ENCODE measurements around the gene APBA2.

The APBA2 gene

GRCh38 chr15:28978011-28978378 lies 92.2 kb downstream of the APBA2 start:
- no peak for TF ChIP-seq CTCF (IDR thresholded peaks at IDR 0.05; ENCODE audit: low read depth, low read length)
- H3K4me3 ChIP-seq (ENCODE audit: low read depth, low read length) = no peak overlapping the region
- peaks cover 5% of the 10 kb centered on the region; the same call in 1 of the 2 replicates for H3K4me1 ChIP-seq
- DNase-seq = no peak
- H3K36me3 ChIP-seq = no peaks in the 10 kb centered on the region
- H3K27me3 ChIP-seq = no peaks in the 10 kb centered on the region
- no peaks in the 10 kb centered on the region for H3K9me3 ChIP-seq

- H3K36me3 ChIP-seq = no peaks in the 10 kb centered on the region
- peaks cover 5% of the 10 kb centered on the region; the same call in 1 of the 2 replicates for H3K4me1 ChIP-seq
- no peak overlapping the region for H3K4me3 ChIP-seq (ENCODE audit: low read depth, low read length)
- DNase-seq = no peak
- H3K27me3 ChIP-seq = no peaks in the 10 kb centered on the region
- H3K9me3 ChIP-seq = no peaks in the 10 kb centered on the region
- TF ChIP-seq CTCF (IDR thresholded peaks at IDR 0.05; ENCODE audit: low read depth, low read length) = no peak
Observed at GRCh38 chr15:28978661-28979060, 92.9 kb downstream of the APBA2 start.

GRCh38 chr15:28979208-28979841 lies 93.6 kb downstream of the APBA2 start:
- Histone ChIP-seq H3K4me1 (peaks cover 5% of the 10 kb centered on the region; the same call in 1 of the 2 replicates), H3K9me3 (no peaks in the 10 kb centered on the region), H3K4me3 (ENCODE audit: low read depth, low read length) (no peak overlapping the region), H3K27me3 (no peaks in the 10 kb centered on the region), H3K36me3 (no peaks in the 10 kb centered on the region)
- no peak for TF ChIP-seq CTCF (IDR thresholded peaks at IDR 0.05; ENCODE audit: low read depth, low read length)
- DNase-seq = no peak

GRCh38 chr15:28980709-28981350 lies 95.1 kb downstream of the APBA2 start:
- no peaks in the 10 kb centered on the region for H3K27me3 ChIP-seq
- H3K9me3 ChIP-seq = no peaks in the 10 kb centered on the region
- DNase-seq = no peak
- H3K4me3 ChIP-seq (ENCODE audit: low read depth, low read length) = no peak overlapping the region
- H3K4me1 ChIP-seq = peaks cover 9% of the 10 kb centered on the region; the same call in 1 of the 2 replicates
- H3K36me3 ChIP-seq = no peaks in the 10 kb centered on the region
- TF ChIP-seq CTCF (IDR thresholded peaks at IDR 0.05; ENCODE audit: low read depth, low read length) = no peak

- Histone ChIP-seq H3K36me3 (no peaks in the 10 kb centered on the region), H3K4me1 (peaks cover 9% of the 10 kb centered on the region; the same call in 1 of the 2 replicates), H3K9me3 (no peaks in the 10 kb centered on the region), H3K4me3 (ENCODE audit: low read depth, low read length) (no peak overlapping the region), H3K27me3 (no peaks in the 10 kb centered on the region)
- DNase-seq = no peak
- no peak for TF ChIP-seq CTCF (IDR thresholded peaks at IDR 0.05; ENCODE audit: low read depth, low read length)
Observed at GRCh38 chr15:28981351-28981720, 95.6 kb downstream of the APBA2 start.

- no peak for TF ChIP-seq CTCF (IDR thresholded peaks at IDR 0.05; ENCODE audit: low read depth, low read length)
- DNase-seq = no peak
- Histone ChIP-seq H3K27me3 (no peaks in the 10 kb centered on the region), H3K4me3 (ENCODE audit: low read depth, low read length) (no peak overlapping the region), H3K4me1 (peaks cover 8% of the 10 kb centered on the region; the same call in 1 of the 2 replicates), H3K9me3 (no peaks in the 10 kb centered on the region), H3K36me3 (no peaks in the 10 kb centered on the region)
Observed at GRCh38 chr15:28981921-28982320, 96.1 kb downstream of the APBA2 start.

Measured in BE2C (cell line).